Measurements from ENCODE around the gene SAP30BP.
A peak's percentile ranks its signal among the peaks of the same experiment; 100 is the strongest.

Gene SAP30BP

DNA sequence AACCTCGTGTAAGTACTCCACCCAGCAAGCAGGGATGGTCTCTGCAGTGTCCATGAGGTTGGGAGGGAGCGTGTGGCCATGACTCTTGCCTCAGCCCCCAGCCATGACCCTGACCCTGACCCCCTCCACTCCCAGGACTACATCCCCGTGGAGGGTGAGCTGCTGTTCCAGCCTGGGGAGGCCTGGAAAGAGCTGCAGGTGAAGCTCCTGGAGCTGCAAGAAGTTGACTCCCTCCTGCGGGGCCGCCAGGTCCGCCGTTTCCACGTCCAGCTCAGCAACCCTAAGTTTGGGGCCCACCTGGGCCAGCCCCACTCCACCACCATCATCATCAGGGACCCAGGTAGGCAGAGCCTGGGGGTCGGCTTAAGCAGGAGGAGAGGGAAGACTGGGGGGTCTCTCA is 81.6 kb downstream of the SAP30BP start:
- no peak for DNase-seq

DNA sequence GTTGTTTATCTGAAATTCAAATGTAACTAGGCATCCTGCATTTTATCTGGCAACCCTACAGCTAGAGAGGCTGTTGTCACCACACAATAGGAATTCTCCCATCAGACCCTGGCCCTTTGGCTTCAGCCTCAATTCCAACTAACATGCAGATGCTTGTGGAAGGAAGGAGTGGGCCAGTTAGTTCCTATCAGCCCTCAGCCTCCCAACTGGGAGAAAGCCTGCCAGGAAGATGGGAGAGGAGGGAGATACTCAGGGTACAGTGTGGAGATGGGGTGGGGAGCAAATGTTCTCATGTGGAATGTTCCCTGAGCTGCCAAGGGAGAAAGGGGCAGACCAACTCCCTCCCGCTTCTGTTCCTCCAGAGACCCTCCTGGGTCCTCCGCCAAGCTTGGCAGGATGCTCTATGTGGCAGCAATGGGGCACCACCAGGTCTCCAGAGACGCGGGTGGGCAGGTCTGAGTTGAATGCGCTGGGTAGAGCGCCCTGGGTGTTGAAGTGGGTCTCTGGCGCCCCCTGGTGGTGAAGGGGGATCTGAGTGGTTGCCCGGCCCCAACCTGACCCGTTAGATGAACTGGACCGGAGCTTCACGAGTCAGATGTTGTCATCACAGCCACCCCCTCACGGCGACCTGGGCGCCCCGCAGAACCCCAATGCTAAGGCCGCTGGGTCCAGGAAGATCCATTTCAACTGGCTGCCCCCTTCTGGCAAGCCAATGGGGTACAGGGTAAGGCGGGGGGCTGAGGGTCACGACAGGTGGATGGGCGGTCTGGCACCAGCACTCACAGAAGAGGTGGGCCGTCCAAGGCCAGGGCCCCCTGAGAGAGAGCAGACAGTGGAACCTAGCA is 82.6 kb downstream of the SAP30BP start:
- DNase-seq = peak; percentile 60

DNA sequence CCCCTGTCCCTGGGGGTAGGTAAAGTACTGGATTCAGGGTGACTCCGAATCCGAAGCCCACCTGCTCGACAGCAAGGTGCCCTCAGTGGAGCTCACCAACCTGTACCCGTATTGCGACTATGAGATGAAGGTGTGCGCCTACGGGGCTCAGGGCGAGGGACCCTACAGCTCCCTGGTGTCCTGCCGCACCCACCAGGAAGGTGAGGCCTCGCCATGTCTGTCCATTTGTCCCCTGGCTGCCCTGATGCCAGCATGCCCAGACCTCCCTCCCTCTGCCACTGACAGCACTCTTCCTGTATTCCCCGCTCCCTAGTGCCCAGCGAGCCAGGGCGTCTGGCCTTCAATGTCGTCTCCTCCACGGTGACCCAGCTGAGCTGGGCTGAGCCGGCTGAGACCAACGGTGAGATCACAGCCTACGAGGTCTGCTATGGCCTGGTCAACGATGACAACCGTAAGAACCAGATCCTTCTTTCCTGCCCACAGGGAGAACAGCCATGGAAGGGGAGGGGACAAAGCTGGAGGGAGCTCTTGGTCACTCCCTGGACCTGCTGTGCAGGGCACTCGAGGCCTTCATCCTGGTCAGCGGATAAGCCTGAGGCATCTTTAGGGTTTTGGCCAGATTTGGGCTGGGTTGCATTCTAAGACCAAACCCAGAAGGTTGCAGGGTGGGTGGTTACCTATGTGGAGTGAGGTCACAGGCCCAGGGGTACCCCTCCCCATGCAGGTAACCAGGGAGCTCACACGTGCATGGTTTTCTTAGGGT is 83.7 kb downstream of the SAP30BP start:
- no peak for DNase-seq

DNA sequence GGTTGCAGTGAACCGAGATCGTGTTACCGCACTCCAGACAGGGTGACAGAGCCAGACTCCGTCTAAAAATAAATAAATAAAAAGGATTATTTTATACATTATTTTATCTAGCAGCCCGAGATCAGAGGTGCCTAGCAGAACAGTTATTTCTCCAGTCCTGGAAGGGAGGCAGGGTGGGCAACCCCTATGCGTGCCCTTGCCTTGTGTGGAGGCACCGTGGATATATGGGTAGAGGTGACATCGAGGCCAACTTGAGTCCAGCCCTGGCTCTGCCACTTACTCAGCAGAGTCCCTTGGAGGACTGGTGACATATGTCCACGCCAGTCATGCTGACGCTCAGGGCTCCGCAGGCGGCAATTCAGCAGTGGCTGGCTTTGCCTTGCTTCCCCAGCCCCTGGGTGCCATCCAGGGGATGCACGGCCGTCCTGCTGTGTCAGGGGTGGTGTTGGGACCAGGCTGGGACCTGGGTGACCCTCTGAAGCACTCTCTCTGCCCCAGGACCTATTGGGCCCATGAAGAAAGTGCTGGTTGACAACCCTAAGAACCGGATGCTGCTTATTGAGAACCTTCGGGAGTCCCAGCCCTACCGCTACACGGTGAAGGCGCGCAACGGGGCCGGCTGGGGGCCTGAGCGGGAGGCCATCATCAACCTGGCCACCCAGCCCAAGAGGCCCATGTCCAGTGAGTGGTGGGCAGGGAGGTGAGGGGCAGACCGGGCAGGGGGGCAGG is 84.7 kb downstream of the SAP30BP start:
- no peak for DNase-seq

DNA sequence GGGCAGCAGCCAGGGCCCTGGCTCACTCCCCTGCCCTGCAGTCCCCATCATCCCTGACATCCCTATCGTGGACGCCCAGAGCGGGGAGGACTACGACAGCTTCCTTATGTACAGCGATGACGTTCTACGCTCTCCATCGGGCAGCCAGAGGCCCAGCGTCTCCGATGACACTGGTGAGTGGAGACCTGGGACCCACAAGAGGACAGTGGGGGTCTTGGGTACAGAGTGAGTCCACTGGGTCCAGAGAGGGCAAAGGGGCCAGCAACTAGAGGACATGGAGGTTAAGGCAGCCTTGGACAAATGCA is 85.2 kb downstream of the SAP30BP start:
- no peak for DNase-seq

DNA sequence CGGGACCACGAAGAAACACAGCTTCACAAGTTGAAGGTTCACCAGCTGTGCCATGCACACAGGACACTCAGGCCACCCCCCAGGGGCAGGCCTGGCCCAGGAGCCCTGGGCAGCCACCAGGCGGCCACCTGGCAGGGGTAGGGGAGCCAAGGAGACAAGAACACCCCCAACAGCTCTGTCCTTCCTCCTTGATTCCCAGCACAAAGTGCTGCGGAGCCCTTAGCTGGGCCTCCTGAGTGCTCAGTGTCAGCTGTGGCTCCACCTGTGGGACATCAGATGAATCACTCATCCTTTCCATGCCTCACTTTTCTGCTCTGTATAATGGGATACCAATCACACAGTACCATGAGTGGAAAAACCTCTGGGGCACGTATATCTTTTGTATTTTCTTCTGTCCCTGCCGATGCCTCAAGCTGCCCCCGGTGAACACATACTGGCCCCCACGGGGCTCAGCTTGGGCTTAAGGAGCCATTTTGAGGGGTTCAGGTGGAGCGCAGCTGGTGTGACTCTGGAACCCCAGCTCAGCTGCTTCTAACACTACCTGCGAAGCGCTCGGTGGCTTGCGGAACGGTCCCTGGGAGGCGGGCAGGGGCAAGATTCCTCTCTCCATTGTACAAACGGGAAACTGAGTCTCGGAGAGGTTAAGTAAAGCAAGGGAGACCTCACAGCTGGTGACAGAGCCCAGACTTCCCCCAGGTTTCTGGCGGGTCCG is 85.8 kb downstream of the SAP30BP start:
- no peak for DNase-seq

DNA sequence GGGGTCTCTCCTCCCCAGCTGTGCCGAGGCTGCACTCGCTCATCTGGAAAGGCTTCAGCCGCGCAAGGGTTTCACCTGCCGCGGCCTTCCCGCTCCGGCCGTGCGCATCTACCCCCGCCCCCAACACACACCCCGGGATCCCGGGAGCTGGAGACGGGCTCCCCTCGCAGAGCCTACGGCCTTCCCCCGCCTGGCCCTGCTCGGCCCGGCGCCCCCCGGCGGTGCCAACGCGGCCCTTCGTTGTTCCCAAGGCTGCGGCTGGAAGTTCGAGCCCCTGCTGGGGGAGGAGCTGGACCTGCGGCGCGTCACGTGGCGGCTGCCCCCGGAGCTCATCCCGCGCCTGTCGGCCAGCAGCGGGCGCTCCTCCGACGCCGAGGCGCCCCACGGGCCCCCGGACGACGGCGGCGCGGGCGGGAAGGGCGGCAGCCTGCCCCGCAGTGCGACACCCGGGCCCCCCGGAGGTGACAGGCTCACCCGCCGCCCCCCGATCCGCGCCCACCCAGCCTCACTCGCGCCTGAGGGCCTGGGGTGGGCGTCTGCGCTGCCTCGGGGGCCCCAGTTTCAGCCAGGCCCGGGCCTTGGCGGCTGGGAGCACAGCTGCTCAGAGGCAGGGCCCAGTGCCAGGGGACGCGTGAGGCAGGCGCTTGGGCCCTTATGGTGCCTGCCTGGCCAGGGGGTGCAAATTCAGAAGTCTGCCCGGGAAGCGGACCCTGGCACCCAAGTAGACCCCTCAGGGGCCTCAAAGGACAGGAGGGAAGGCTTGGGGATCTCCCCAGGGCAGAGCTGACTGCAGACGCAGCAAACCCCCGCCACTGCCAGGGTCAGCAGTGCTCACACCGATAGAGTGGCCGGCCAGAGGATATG is 86.6 kb downstream of the SAP30BP start:
- no peak for DNase-seq

DNA sequence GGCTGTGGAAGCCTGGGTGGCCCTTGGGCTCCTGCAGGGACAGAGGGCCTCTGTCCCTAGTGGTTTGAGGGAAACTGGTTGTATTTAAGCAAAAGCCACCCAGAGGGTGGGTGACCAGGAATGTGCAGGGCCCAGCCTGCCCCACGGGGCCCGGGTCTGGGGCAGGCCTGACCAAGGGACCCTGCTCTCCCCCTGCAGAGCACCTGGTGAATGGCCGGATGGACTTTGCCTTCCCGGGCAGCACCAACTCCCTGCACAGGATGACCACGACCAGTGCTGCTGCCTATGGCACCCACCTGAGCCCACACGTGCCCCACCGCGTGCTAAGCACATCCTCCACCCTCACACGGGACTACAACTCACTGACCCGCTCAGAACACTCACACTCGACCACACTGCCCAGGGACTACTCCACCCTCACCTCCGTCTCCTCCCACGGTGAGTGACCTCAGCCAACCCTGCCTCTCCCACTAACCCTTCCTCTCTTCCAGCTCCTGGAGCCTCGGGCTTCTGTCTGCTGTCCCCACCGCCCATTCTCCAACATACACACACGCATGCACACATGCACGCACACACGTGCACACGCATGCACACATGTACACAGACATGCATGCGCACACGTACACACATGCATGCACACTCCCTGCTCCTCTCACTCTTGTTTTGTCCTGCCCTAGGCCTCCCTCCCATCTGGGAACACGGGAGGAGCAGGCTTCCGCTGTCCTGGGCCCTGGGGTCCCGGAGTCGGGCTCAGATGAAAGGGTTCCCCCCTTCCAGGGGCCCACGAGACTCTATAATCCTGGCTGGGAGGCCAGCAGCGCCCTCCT is 87.5 kb downstream of the SAP30BP start:
- DNase-seq = no peak

DNA sequence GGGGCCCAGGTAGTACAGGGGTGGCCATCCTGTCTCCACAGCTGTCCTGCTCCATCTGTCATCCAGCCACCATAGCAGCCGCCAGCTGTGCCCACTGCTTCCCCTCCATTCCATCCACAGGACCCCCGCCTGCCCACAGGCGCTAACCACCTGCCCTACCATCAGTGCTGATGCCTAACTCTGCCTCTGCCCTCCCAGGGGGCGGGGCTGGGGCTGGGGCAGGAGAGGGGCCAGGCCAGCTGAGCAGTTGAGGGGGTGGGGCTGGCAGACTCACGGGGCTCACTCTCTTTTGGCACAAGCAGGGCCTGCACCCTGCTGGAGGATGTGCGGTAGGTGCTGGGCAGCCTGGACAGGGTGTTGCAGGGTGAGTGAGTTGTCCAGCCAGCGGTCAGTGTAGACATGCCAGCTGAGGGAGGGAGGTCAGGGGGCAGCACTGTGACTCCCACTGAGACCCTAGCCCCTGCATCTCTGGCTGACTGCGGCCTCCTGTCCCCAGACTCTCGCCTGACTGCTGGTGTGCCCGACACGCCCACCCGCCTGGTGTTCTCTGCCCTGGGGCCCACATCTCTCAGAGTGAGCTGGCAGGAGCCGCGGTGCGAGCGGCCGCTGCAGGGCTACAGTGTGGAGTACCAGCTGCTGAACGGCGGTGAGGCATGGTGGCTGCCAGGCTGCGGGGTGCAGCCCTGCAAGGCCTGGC is 88.2 kb downstream of the SAP30BP start:
- no peak for DNase-seq

DNA sequence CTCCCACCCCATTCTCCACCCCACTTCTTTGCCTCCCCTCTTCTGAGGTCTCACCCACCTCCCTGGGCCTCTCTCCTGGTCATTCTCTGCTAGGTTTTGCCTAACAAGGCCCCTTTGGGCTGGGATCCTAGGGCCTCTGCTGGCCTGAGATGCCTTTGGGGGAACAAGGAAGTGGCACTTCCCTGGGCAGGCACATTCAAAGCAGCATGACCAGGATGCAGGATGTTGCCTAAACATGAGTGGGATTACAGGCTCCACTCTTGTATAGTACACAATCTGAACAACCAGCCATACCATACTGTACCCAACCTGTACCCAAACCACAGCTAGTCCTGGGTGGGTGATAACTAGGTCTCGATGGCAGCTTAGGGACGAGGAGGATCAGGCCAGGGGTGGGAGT is 88.9 kb downstream of the SAP30BP start:
- DNase-seq = no peak

DNA sequence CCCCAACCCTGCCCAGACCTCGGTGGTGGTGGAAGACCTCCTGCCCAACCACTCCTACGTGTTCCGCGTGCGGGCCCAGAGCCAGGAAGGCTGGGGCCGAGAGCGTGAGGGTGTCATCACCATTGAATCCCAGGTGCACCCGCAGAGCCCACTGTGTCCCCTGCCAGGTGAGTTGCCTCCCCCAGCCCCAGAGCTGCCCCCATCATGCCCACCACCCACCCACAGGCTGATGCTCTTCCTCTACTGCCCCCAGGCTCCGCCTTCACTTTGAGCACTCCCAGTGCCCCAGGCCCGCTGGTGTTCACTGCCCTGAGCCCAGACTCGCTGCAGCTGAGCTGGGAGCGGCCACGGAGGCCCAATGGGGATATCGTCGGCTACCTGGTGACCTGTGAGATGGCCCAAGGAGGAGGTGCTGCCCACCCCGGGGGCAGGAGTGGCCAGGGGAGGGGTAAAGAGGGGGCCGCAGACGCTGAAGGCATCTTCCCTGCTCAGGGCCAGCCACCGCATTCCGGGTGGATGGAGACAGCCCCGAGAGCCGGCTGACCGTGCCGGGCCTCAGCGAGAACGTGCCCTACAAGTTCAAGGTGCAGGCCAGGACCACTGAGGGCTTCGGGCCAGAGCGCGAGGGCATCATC is 89.4 kb downstream of the SAP30BP start:
- DNase-seq = no peak

DNA sequence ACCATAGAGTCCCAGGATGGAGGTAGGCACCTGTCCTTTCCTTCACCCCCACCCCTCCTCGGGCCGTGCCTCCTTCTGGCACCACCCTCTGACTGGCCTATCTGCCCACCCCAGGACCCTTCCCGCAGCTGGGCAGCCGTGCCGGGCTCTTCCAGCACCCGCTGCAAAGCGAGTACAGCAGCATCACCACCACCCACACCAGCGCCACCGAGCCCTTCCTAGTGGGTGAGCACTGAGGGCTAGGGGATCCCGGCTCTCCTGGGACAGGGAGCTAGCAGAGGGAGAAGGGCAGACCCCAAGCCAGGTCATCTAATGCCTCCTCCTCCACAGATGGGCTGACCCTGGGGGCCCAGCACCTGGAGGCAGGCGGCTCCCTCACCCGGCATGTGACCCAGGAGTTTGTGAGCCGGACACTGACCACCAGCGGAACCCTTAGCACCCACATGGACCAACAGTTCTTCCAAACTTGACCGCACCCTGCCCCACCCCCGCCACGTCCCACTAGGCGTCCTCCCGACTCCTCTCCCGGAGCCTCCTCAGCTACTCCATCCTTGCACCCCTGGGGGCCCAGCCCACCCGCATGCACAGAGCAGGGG is 90.0 kb downstream of the SAP30BP start:
- no peak for DNase-seq

Measured in NCI-H2171 treated with DMSO at 0.1 percent for 48 hours (cell line).